H9 (cell line): ENCODE results near the gene DHRS7B. TPM values are rescaled to one million over a fixed set of nuclear protein-coding genes. Genes with fewer than 3 reads are reported as not detected.

ENCODE experiments used
- DNase-seq: peaks from one replicate; pipeline ENCODE4 v3.0.0-alpha.2; 2017
- H2AFZ ChIP-seq: one replicate; pipeline ENCODE4 v1.6.1; 2013; ENCODE audit warnings: mild to moderate bottlenecking, low read length, control low read depth, moderate library complexity
- H2AK5ac ChIP-seq: 2 replicates; pipeline ENCODE4 v1.6.1; 2013; ENCODE audit warnings: low read length, control low read depth, mixed read lengths; ENCODE audit not compliant: insufficient read length
- H2BK120ac ChIP-seq: one replicate; pipeline ENCODE4 v1.6.1; 2013; ENCODE audit warnings: low read depth, mild to moderate bottlenecking, low read length, control low read depth, inconsistent platforms; ENCODE audit not compliant: poor library complexity, severe bottlenecking
- H2BK12ac ChIP-seq: 2 replicates; pipeline ENCODE4 v1.6.1; 2013; ENCODE audit warnings: low read length, control low read depth, mixed read lengths, low read depth; ENCODE audit not compliant: insufficient read length
- H2BK15ac ChIP-seq: 2 replicates; pipeline ENCODE4 v1.6.1; 2013; ENCODE audit warnings: low read depth, low read length, control low read depth
- H2BK20ac ChIP-seq: one replicate; pipeline ENCODE4 v1.6.1; 2013; ENCODE audit warnings: low read depth, mild to moderate bottlenecking, low read length, control low read depth, inconsistent platforms; ENCODE audit not compliant: poor library complexity, severe bottlenecking
- H2BK5ac ChIP-seq: 2 replicates; pipeline ENCODE4 v1.6.1; 2013; ENCODE audit warnings: low read length, control low read depth, mixed read lengths; ENCODE audit not compliant: insufficient read length
- H3K14ac ChIP-seq: 2 replicates; pipeline ENCODE4 v1.6.1; 2013; ENCODE audit warnings: low read length, control low read depth; ENCODE audit not compliant: insufficient read depth
- H3K18ac ChIP-seq: 2 replicates; pipeline ENCODE4 v1.6.1; 2013; ENCODE audit warnings: low read depth, mild to moderate bottlenecking, mixed read lengths, low read length, control low read depth; ENCODE audit not compliant: insufficient read length
- H3K23ac ChIP-seq: 2 replicates; pipeline ENCODE4 v1.6.1; 2013; ENCODE audit warnings: low read length, control low read depth, mixed read lengths, low read depth; ENCODE audit not compliant: insufficient read length
- H3K23me2 ChIP-seq: 2 replicates; pipeline ENCODE4 v1.6.1; 2013; ENCODE audit warnings: low read depth, mild to moderate bottlenecking, mixed read lengths, low read length, control low read depth; ENCODE audit not compliant: insufficient read length, poor library complexity, severe bottlenecking
- H3K27ac ChIP-seq: 2 replicates; pipeline ENCODE4 v1.5.1; 2013; ENCODE audit warnings: low read length, control low read depth, mixed read lengths, low read depth; ENCODE audit not compliant: insufficient read length
- H3K27me3 ChIP-seq: 2 replicates; pipeline ENCODE4 v1.6.1; 2013; ENCODE audit warnings: low read length, control low read depth, inconsistent platforms; ENCODE audit not compliant: insufficient read depth
- H3K4ac ChIP-seq: 2 replicates; pipeline ENCODE4 v1.6.1; 2013; ENCODE audit warnings: low read depth, mild to moderate bottlenecking, control low read depth, inconsistent platforms, low read length, moderate library complexity
- H3K4me1 ChIP-seq: 2 replicates; pipeline ENCODE4 v1.6.1; 2013; ENCODE audit warnings: low read length, control low read depth, inconsistent platforms; ENCODE audit not compliant: insufficient read depth
- H3K4me2 ChIP-seq: 2 replicates; pipeline ENCODE4 v1.6.1; 2013; ENCODE audit warnings: low read length, control low read depth, mixed read lengths; ENCODE audit not compliant: insufficient read length, insufficient read depth
- H3K56ac ChIP-seq: 2 replicates; pipeline ENCODE4 v1.6.1; 2013; ENCODE audit warnings: low read depth, mild to moderate bottlenecking, mixed read lengths, low read length, control low read depth; ENCODE audit not compliant: insufficient read length
- H3K79me1 ChIP-seq: 2 replicates; pipeline ENCODE4 v1.6.1; 2013; ENCODE audit warnings: low read depth, mild to moderate bottlenecking, moderate library complexity, low read length, control low read depth, inconsistent platforms; ENCODE audit not compliant: insufficient read depth, poor library complexity, severe bottlenecking
- H3K79me2 ChIP-seq: 2 replicates; pipeline ENCODE4 v1.6.1; 2013; ENCODE audit warnings: low read length, control low read depth, inconsistent platforms; ENCODE audit not compliant: insufficient read depth
- H3K9ac ChIP-seq: 2 replicates; pipeline ENCODE4 v1.6.1; 2013; ENCODE audit warnings: low read length, control low read depth, mixed read lengths; ENCODE audit not compliant: insufficient read length; ENCODE audit errors: extremely low read depth
- H3K9me3 ChIP-seq: one replicate; pipeline ENCODE4 v1.6.1; 2013; ENCODE audit warnings: low read depth, low read length, inconsistent platforms; ENCODE audit not compliant: control insufficient read depth
- H3T11ph ChIP-seq: one replicate; pipeline ENCODE4 v1.6.1; 2013; ENCODE audit warnings: mild to moderate bottlenecking, low read length, control low read depth, inconsistent platforms
- H4K20me1 ChIP-seq: one replicate; pipeline ENCODE4 v1.6.1; 2013; ENCODE audit not compliant: control insufficient read depth, insufficient read length, insufficient read depth
- H4K5ac ChIP-seq: 2 replicates; pipeline ENCODE4 v1.6.1; 2013; ENCODE audit warnings: low read depth, mild to moderate bottlenecking, mixed read lengths, low read length, control low read depth; ENCODE audit not compliant: insufficient read length
- H4K8ac ChIP-seq: replicated peaks from 2 replicates; pipeline ENCODE4 v1.6.1; 2013; ENCODE audit warnings: low read length, control low read depth, mixed read lengths, low read depth; ENCODE audit not compliant: insufficient read length
- H4K91ac ChIP-seq: 2 replicates; pipeline ENCODE4 v1.6.1; 2013; ENCODE audit warnings: low read depth, mild to moderate bottlenecking, moderate library complexity, mixed read lengths, low read length, control low read depth; ENCODE audit not compliant: insufficient read length
- H3K27ac Mint-ChIP-seq, 3 experiments: 2 replicates in 2 of 3; 3 replicates in 1 of 3; pipeline ENCODE4 v1.8.0; 2020 to 2021; ENCODE audit warnings: mixed read lengths in 3 of 3, mild to moderate bottlenecking in 1 of 3, moderate library complexity in 1 of 3
- H3K27me3 Mint-ChIP-seq: 2 replicates; pipeline ENCODE4 v1.8.0; 2021; ENCODE audit warnings: low read depth, mild to moderate bottlenecking, moderate library complexity, mixed read lengths
- H3K36me3 Mint-ChIP-seq, 3 experiments: 2 replicates in 2 of 3; 3 replicates in 1 of 3; pipeline ENCODE4 v1.8.0; 2020 to 2021; ENCODE audit warnings: low read depth in 3 of 3, mixed read lengths in 3 of 3; ENCODE audit not compliant: insufficient read depth in 1 of 3
- H3K4me1 Mint-ChIP-seq, 2 experiments: 2 replicates each; pipeline ENCODE4 v1.8.0; 2020; ENCODE audit warnings: mixed read lengths in 2 of 2
- H3K4me3 Mint-ChIP-seq, 2 experiments: 2 replicates in 1 of 2; 3 replicates in 1 of 2; pipeline ENCODE4 v1.8.0; 2020 to 2021; ENCODE audit warnings: mild to moderate bottlenecking in 2 of 2, mixed read lengths in 2 of 2, moderate library complexity in 1 of 2
- H3K9me3 Mint-ChIP-seq, 2 experiments: 2 replicates in 1 of 2; 3 replicates in 1 of 2; pipeline ENCODE4 v1.8.0; 2020; ENCODE audit warnings: mild to moderate bottlenecking in 2 of 2, mixed read lengths in 2 of 2, moderate library complexity in 1 of 2
- whole genome bisulfite sequencing: extraction: QIAGEN DNeasy Blood & Tissue Kit; methylation state at CpG from one replicate; pipeline ENCODE4 v1.1.7; 2013; ENCODE audit warnings: missing lambda C conversion rate, low lambda C conversion rate, mixed read lengths; ENCODE audit not compliant: insufficient read length; ENCODE audit errors: extremely low coverage; 5-methylcytosine and 5-hydroxymethylcytosine counted together
- total RNA-seq: library from RNA; stranded (reverse); gene quantifications from 2 replicates; pipeline ENCODE4 v1.2.1, GENCODE V29; 2021
- TF ChIP-seq, protein P1 (sequence below): fragments of 200-600 bp; sonication (generic); conservative IDR thresholded peaks from 3 replicates; pipeline ENCODE4 v1.8.0; 2021; ENCODE audit warnings: antibody characterized with exemption, mild to moderate bottlenecking

DHRS7B gene
- total RNA-seq, 1 experiment from 2014 or later = 20.3 TPM

DNA sequence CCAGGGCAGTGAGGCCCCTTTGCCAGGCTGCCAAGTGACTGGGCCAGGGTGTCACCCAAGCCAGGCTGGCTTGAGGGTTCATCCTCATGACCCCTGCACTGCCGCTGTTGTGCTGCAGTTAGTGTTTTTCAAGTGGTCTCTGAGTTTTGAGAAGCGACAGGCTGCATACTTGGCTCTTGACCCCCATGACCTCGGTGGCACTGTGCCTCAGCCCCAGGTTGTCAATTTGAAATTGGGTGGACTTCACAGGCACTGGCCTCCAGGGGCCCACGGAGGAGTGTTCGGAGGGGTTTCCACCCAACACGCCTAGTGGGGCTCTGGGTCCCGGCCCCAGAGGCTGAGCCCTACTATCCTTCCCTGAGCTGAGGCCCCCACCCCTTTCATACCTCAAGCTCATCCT is 42.7 kb downstream of the DHRS7B start:
- Histone ChIP-seq H2BK20ac (no peak overlapping the region), H2AK5ac (no peak overlapping the region), H3K9ac (no peak overlapping the region), H2BK120ac (no peak overlapping the region), H2BK12ac (no peak overlapping the region), H3K14ac (no peak overlapping the region; the same call in 1 of the 2 replicates), H2AFZ (no peak overlapping the region), H3K4me2 (no peak overlapping the region), H4K20me1 (no peaks in the 10 kb centered on the region), H3K23ac (no peak overlapping the region), H3T11ph (no peak overlapping the region), H3K18ac (no peak overlapping the region), H3K9me3 (no peaks in the 10 kb centered on the region), H3K4ac (no peak overlapping the region), H2BK15ac (no peak overlapping the region), H3K27me3 (no peaks in the 10 kb centered on the region), H3K56ac (no peak overlapping the region), H3K79me2 (no peaks in the 10 kb centered on the region), H2BK5ac (no peak overlapping the region), H3K23me2 (no peaks in the 10 kb centered on the region), H3K79me1 (no peaks in the 10 kb centered on the region), H4K8ac (no peak overlapping the region), H3K27ac (no peak overlapping the region), H4K5ac (no peak overlapping the region), H3K4me1 (no peaks in the 10 kb centered on the region), H4K91ac (no peak overlapping the region)
- no peak for DNase-seq
- WGBS = no CpG with 5 or more reads among the region's 7 CpGs
- Mint-ChIP-seq H3K9me3 (no peaks in the 10 kb centered on the region), H3K36me3 (peaks cover 0 to 23% (median 12%) of the 10 kb centered on the region in 3 experiments; a peak in 6 of 7 replicates), H3K27ac (no peak overlapping the region), H3K4me1 (no peaks in the 10 kb centered on the region), H3K27me3 (no peaks in the 10 kb centered on the region), H3K4me3 (no peak overlapping the region)
- TF ChIP-seq, protein P1, sequence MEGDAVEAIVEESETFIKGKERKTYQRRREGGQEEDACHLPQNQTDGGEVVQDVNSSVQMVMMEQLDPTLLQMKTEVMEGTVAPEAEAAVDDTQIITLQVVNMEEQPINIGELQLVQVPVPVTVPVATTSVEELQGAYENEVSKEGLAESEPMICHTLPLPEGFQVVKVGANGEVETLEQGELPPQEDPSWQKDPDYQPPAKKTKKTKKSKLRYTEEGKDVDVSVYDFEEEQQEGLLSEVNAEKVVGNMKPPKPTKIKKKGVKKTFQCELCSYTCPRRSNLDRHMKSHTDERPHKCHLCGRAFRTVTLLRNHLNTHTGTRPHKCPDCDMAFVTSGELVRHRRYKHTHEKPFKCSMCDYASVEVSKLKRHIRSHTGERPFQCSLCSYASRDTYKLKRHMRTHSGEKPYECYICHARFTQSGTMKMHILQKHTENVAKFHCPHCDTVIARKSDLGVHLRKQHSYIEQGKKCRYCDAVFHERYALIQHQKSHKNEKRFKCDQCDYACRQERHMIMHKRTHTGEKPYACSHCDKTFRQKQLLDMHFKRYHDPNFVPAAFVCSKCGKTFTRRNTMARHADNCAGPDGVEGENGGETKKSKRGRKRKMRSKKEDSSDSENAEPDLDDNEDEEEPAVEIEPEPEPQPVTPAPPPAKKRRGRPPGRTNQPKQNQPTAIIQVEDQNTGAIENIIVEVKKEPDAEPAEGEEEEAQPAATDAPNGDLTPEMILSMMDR = no peak
